Tibial nerve (tissue), 4 donors: Measurements from ENCODE around the gene PMIS2.
"Not testable (repeated sequence)": the region's sequence is repeated elsewhere in the genome, so short reads cannot be mapped to it uniquely, and the experiment has no call there.

Experiments used
- CTCF ChIP-seq, 5 experiments: fragments of 200-600 bp in 3 of 5; fragments of 450-650 bp in 2 of 5; sonication (generic) in 3 of 5; IDR thresholded peaks; one replicate each; pipeline ENCODE4 v1.5.1; 2016 to 2019; ENCODE audit warnings: antibody characterized with exemption in 5 of 5, mild to moderate bottlenecking in 3 of 5, moderate library complexity in 2 of 5
- EP300 ChIP-seq, 2 donors: sonication (generic); formaldehyde crosslinking; IDR thresholded peaks; one replicate each; pipeline ENCODE4 v1.6.1; 2017; ENCODE audit warnings: antibody characterized with exemption in 2 of 2, mild to moderate bottlenecking in 1 of 2
- POLR2A ChIP-seq, 2 donors: fragments of 450-650 bp; IDR thresholded peaks; one replicate each; pipeline ENCODE4 v1.6.1; 2017; ENCODE audit warnings: antibody characterized with exemption in 2 of 2, mild to moderate bottlenecking in 2 of 2, moderate library complexity in 2 of 2

GRCh38 chr19:35604436-35604835 is 18.5 kb downstream of the PMIS2 start:
- not testable (repeated sequence) for TF ChIP-seq CTCF, EP300, POLR2A (IDR thresholded peaks at IDR 0.05)
